ENCODE measurements around the gene CDH23.

The CDH23 gene

DNA sequence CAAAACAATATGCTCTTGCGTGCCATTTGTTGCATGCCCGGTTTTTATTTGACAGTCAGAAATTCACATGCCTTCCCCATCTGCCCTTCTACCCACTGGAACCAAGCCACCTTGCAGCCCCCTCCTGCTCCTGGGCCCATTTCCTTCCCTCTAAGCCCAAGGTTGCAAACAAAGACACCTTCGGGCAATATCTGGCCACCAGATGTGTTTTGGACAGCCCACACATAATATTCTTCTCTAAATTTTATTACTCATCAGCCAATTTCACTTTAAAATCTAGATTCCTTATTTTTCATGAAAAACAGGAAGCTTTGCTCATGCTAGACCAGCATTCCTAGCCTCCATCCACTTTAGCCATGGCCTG, 341.1 kb downstream of the CDH23 start:
- Histone ChIP-seq H3K36me3 (ENCODE audit: control insufficient read depth in 1 of 2, insufficient read depth in 2 of 2, low read length in 2 of 2) (no peaks in the 10 kb centered on the region), H3K9me3 (ENCODE audit: control insufficient read depth in 1 of 2, low read length in 2 of 2) (no peaks in the 10 kb centered on the region), H3K27me3 (ENCODE audit: control insufficient read depth in 1 of 2, insufficient read depth in 2 of 2, low read length in 2 of 2) (no peaks in the 10 kb centered on the region), H3K4me1 (ENCODE audit: control insufficient read depth in 1 of 2, insufficient read depth in 2 of 2, low read length in 2 of 2) (peaks cover 53 to 66% of the 10 kb centered on the region in 2 donors), H3K27ac (ENCODE audit: low read depth, low read length) (peak overlapping the region; percentile 63), H3K9ac (ENCODE audit: low read depth in 1 of 2, low read length in 2 of 2) (no peak overlapping the region), H3K4me3 (ENCODE audit: low read depth in 1 of 2, low read length in 2 of 2) (no peak overlapping the region)

DNA sequence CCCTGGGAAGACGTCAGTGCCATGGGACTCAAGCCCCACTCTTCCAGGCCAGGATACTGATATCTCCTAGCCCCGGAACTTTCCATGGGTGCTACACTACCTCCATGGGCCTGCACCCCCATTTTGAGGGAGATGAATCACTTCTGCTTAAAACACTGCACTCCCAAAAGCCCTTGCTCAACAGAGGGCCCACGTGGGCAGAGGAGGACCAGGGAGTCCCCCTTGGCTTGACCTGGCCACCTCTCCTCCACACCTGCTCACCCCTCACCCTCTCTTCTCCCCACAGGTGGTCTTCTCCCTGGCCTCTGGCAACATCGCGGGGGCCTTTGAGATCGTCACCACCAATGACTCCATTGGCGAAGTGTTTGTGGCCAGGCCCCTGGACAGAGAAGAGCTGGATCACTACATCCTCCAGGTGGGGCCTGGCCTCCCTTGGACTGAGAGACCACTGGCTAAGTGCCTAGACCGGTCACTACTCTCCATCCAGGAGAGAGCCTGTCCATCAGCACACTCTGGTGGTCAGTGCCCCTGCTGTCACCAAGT, 342.7 kb downstream of the CDH23 start:
- Histone ChIP-seq H3K9me3 (ENCODE audit: control insufficient read depth in 1 of 2, low read length in 2 of 2) (no peaks in the 10 kb centered on the region), H3K27ac (ENCODE audit: low read depth, low read length) (no peak overlapping the region), H3K27me3 (ENCODE audit: control insufficient read depth in 1 of 2, insufficient read depth in 2 of 2, low read length in 2 of 2) (no peaks in the 10 kb centered on the region), H3K4me3 (ENCODE audit: low read depth in 1 of 2, low read length in 2 of 2) (no peak overlapping the region), H3K4me1 (ENCODE audit: control insufficient read depth in 1 of 2, insufficient read depth in 2 of 2, low read length in 2 of 2) (peaks cover 53 to 69% of the 10 kb centered on the region in 2 donors), H3K36me3 (ENCODE audit: control insufficient read depth in 1 of 2, insufficient read depth in 2 of 2, low read length in 2 of 2) (no peaks in the 10 kb centered on the region), H3K9ac (ENCODE audit: low read depth in 1 of 2, low read length in 2 of 2) (no peak overlapping the region)

DNA sequence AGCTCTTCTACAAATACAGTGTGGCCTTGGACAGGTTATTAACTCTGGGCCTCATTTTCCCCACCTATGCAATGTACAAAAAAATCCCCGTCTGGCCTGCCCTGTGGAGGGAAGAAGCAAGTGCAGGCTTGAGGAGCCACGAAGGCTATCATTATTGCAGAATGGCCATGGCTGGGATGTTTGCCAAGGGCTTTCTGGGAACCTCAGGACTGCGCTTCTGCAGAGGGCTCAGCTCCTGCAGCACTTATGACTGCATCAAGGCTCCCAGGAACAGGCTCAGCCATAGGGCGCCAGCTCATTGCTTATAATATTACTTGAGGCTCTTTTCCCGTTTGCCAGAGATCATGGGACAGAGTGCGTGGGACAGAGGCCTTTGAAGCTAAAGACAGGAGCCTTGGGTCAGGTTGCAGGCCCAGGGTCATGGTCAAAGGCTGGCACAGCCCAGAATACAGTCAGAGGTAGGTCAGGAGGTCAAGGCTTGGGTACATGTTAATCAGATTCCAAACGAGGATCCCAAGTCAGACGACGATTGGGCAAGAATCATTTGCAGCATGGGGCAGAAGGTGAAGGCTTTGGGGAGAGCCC, 343.4 kb downstream of the CDH23 start:
- Histone ChIP-seq H3K4me3 (ENCODE audit: low read depth in 1 of 2, low read length in 2 of 2) (no peak overlapping the region), H3K36me3 (ENCODE audit: control insufficient read depth in 1 of 2, insufficient read depth in 2 of 2, low read length in 2 of 2) (no peaks in the 10 kb centered on the region), H3K27ac (ENCODE audit: low read depth, low read length) (no peak overlapping the region), H3K9me3 (ENCODE audit: control insufficient read depth in 1 of 2, low read length in 2 of 2) (no peaks in the 10 kb centered on the region), H3K27me3 (ENCODE audit: control insufficient read depth in 1 of 2, insufficient read depth in 2 of 2, low read length in 2 of 2) (no peaks in the 10 kb centered on the region), H3K4me1 (ENCODE audit: control insufficient read depth in 1 of 2, insufficient read depth in 2 of 2, low read length in 2 of 2) (peaks cover 56 to 67% of the 10 kb centered on the region in 2 donors), H3K9ac (ENCODE audit: low read depth in 1 of 2, low read length in 2 of 2) (no peak overlapping the region)

- no peaks in the 10 kb centered on the region for H3K36me3 ChIP-seq (ENCODE audit: control insufficient read depth in 1 of 2, insufficient read depth in 2 of 2, low read length in 2 of 2)
- H3K27ac ChIP-seq (ENCODE audit: low read depth, low read length), result no peak overlapping the region
- no peak overlapping the region for H3K9ac ChIP-seq (ENCODE audit: low read depth in 1 of 2, low read length in 2 of 2)
- no peaks in the 10 kb centered on the region for H3K9me3 ChIP-seq (ENCODE audit: control insufficient read depth in 1 of 2, low read length in 2 of 2)
- no peaks in the 10 kb centered on the region for H3K27me3 ChIP-seq (ENCODE audit: control insufficient read depth in 1 of 2, insufficient read depth in 2 of 2, low read length in 2 of 2)
- H3K4me3 ChIP-seq (ENCODE audit: low read depth in 1 of 2, low read length in 2 of 2), result no peak overlapping the region
- H3K4me1 ChIP-seq (ENCODE audit: control insufficient read depth in 1 of 2, insufficient read depth in 2 of 2, low read length in 2 of 2), result peaks cover 57 to 67% of the 10 kb centered on the region in 2 donors
Observed at GRCh38 chr10:71741029-71741428, 344.3 kb downstream of the CDH23 start.

- Histone ChIP-seq H3K36me3 (ENCODE audit: control insufficient read depth in 1 of 2, insufficient read depth in 2 of 2, low read length in 2 of 2) (no peaks in the 10 kb centered on the region), H3K27ac (ENCODE audit: low read depth, low read length) (no peak overlapping the region), H3K9me3 (ENCODE audit: control insufficient read depth in 1 of 2, low read length in 2 of 2) (no peaks in the 10 kb centered on the region), H3K27me3 (ENCODE audit: control insufficient read depth in 1 of 2, insufficient read depth in 2 of 2, low read length in 2 of 2) (no peaks in the 10 kb centered on the region), H3K4me1 (ENCODE audit: control insufficient read depth in 1 of 2, insufficient read depth in 2 of 2, low read length in 2 of 2) (peaks cover 57 to 67% of the 10 kb centered on the region in 2 donors), H3K9ac (ENCODE audit: low read depth in 1 of 2, low read length in 2 of 2) (no peak overlapping the region), H3K4me3 (ENCODE audit: low read depth in 1 of 2, low read length in 2 of 2) (no peak overlapping the region)
Observed at GRCh38 chr10:71741671-71742070, 345.0 kb downstream of the CDH23 start.

DNA sequence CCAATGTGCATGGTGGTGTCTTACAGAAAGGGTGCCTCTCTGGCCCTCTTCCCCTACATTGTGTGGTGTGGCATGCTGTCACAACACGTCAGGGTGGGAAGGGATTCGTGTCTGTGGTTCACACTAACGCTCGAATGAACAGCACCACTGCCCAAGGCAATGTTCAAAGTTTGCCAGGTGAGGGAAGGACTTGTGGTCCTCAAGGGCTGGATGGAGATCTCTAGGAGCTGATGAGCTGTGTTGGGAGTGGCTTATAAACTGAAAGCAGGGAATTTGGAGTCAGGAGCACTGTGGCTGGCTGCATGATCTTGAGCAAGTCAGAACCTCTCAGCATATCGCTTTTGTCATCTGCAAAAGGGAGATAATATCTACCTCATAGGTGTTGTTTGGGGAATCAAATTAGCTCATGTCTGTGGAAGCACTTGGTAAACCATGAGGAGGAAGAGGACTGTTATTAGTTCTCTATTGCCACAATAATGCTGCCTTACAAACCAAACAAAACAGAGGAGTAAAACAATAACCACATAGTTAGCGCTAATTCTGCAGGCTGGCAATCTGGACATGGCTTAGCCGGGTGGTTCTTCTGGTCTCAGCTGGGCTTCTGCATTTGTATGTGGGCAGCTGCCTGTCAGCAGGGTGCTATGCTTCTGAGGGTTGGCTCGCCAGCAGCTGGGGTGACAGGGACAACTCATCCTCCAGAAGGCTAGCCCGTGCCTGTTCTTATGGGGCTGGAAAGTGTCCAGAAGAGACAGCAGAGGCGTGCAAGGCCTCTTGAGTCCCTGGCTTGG, 345.8 kb downstream of the CDH23 start:
- peaks cover 57 to 67% of the 10 kb centered on the region in 2 donors for H3K4me1 ChIP-seq (ENCODE audit: control insufficient read depth in 1 of 2, insufficient read depth in 2 of 2, low read length in 2 of 2)
- no peak overlapping the region for H3K27ac ChIP-seq (ENCODE audit: low read depth, low read length)
- H3K27me3 ChIP-seq (ENCODE audit: control insufficient read depth in 1 of 2, insufficient read depth in 2 of 2, low read length in 2 of 2), result no peaks in the 10 kb centered on the region
- H3K36me3 ChIP-seq (ENCODE audit: control insufficient read depth in 1 of 2, insufficient read depth in 2 of 2, low read length in 2 of 2), result no peaks in the 10 kb centered on the region
- no peak overlapping the region for H3K9ac ChIP-seq (ENCODE audit: low read depth in 1 of 2, low read length in 2 of 2)
- no peaks in the 10 kb centered on the region for H3K9me3 ChIP-seq (ENCODE audit: control insufficient read depth in 1 of 2, low read length in 2 of 2)
- H3K4me3 ChIP-seq (ENCODE audit: low read depth in 1 of 2, low read length in 2 of 2), result peak overlapping the region in 1 of 2 donors; percentile 2

- Histone ChIP-seq H3K9ac (ENCODE audit: low read depth in 1 of 2, low read length in 2 of 2) (no peak overlapping the region), H3K27me3 (ENCODE audit: control insufficient read depth in 1 of 2, insufficient read depth in 2 of 2, low read length in 2 of 2) (no peaks in the 10 kb centered on the region), H3K27ac (ENCODE audit: low read depth, low read length) (no peak overlapping the region), H3K4me1 (ENCODE audit: control insufficient read depth in 1 of 2, insufficient read depth in 2 of 2, low read length in 2 of 2) (peaks cover 58 to 72% of the 10 kb centered on the region in 2 donors), H3K36me3 (ENCODE audit: control insufficient read depth in 1 of 2, insufficient read depth in 2 of 2, low read length in 2 of 2) (no peaks in the 10 kb centered on the region), H3K9me3 (ENCODE audit: control insufficient read depth in 1 of 2, low read length in 2 of 2) (no peaks in the 10 kb centered on the region), H3K4me3 (ENCODE audit: low read depth in 1 of 2, low read length in 2 of 2) (peak overlapping the region in 1 of 2 donors; percentile 2)
Observed at GRCh38 chr10:71743089-71743838, 346.5 kb downstream of the CDH23 start.

DNA sequence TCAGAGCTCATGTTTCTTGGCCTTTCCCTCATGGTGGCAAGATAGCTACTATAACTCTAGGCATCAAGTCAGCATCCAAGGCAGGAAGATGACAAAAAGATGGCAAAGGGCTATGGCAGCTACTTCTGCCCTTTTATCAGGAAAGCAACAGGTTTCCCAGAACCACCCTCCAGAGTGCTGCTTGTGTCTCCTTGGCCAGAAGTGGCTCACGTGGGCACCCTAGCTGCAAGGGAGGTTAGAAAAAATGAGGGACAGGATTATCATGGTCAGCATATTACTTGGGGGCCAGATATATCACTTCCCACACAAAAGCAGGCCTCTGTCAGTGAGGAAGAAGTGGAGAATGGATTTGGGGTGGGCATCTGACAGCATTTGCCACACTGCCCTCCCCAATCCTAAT, 347.1 kb downstream of the CDH23 start:
- H3K27ac ChIP-seq (ENCODE audit: low read depth, low read length), result no peak overlapping the region
- H3K36me3 ChIP-seq (ENCODE audit: control insufficient read depth in 1 of 2, insufficient read depth in 2 of 2, low read length in 2 of 2), result no peaks in the 10 kb centered on the region
- no peak overlapping the region for H3K4me3 ChIP-seq (ENCODE audit: low read depth in 1 of 2, low read length in 2 of 2)
- peaks cover 62 to 78% of the 10 kb centered on the region in 2 donors for H3K4me1 ChIP-seq (ENCODE audit: control insufficient read depth in 1 of 2, insufficient read depth in 2 of 2, low read length in 2 of 2)
- H3K9ac ChIP-seq (ENCODE audit: low read depth in 1 of 2, low read length in 2 of 2), result no peak overlapping the region
- H3K9me3 ChIP-seq (ENCODE audit: control insufficient read depth in 1 of 2, low read length in 2 of 2), result no peaks in the 10 kb centered on the region
- no peaks in the 10 kb centered on the region for H3K27me3 ChIP-seq (ENCODE audit: control insufficient read depth in 1 of 2, insufficient read depth in 2 of 2, low read length in 2 of 2)

- Histone ChIP-seq H3K27me3 (ENCODE audit: control insufficient read depth in 1 of 2, insufficient read depth in 2 of 2, low read length in 2 of 2) (no peaks in the 10 kb centered on the region), H3K27ac (ENCODE audit: low read depth, low read length) (no peak overlapping the region), H3K36me3 (ENCODE audit: control insufficient read depth in 1 of 2, insufficient read depth in 2 of 2, low read length in 2 of 2) (peaks cover 1 to 6% of the 10 kb centered on the region in 2 donors), H3K4me3 (ENCODE audit: low read depth in 1 of 2, low read length in 2 of 2) (no peak overlapping the region), H3K4me1 (ENCODE audit: control insufficient read depth in 1 of 2, insufficient read depth in 2 of 2, low read length in 2 of 2) (peaks cover 67 to 80% of the 10 kb centered on the region in 2 donors), H3K9ac (ENCODE audit: low read depth in 1 of 2, low read length in 2 of 2) (no peak overlapping the region), H3K9me3 (ENCODE audit: control insufficient read depth in 1 of 2, low read length in 2 of 2) (no peaks in the 10 kb centered on the region)
Observed at GRCh38 chr10:71744897-71745663, 348.4 kb downstream of the CDH23 start.
